Measurements from ENCODE around the gene TLNRD1.

The TLNRD1 gene

GRCh38 chr15:81029414-81030300, 28.9 kb downstream of the TLNRD1 start:
- no peak for DNase-seq (ENCODE audit: low spot score)

- DNase-seq (ENCODE audit: low spot score) = no peak
Observed at GRCh38 chr15:81030301-81030750, 29.6 kb downstream of the TLNRD1 start.

- no peak for DNase-seq (ENCODE audit: low spot score)
Observed at GRCh38 chr15:81031203-81031602, 30.5 kb downstream of the TLNRD1 start.

GRCh38 chr15:81032355-81032754, 31.6 kb downstream of the TLNRD1 start:
- no peak for DNase-seq (ENCODE audit: low spot score)

- no peak for DNase-seq (ENCODE audit: low spot score)
Observed at GRCh38 chr15:81032818-81033217, 32.1 kb downstream of the TLNRD1 start.

GRCh38 chr15:81033508-81033907, 32.8 kb downstream of the TLNRD1 start:
- DNase-seq (ENCODE audit: low spot score) = no peak

GRCh38 chr15:81037952-81038743, 37.4 kb downstream of the TLNRD1 start:
- no peak for DNase-seq (ENCODE audit: low spot score)

GRCh38 chr15:81038975-81039607, 38.4 kb downstream of the TLNRD1 start:
- DNase-seq (ENCODE audit: low spot score) = no peak

GRCh38 chr15:81040757-81041156, 40.0 kb downstream of the TLNRD1 start:
- DNase-seq (ENCODE audit: low spot score) = no peak

GRCh38 chr15:81043281-81043934, 42.7 kb downstream of the TLNRD1 start:
- DNase-seq (ENCODE audit: low spot score) = no peak

GRCh38 chr15:81043935-81044575, 43.3 kb downstream of the TLNRD1 start:
- no peak for DNase-seq (ENCODE audit: low spot score)

- DNase-seq (ENCODE audit: low spot score) = no peak
Observed at GRCh38 chr15:81046290-81046689, 45.6 kb downstream of the TLNRD1 start.

GRCh38 chr15:81047928-81048327, 47.2 kb downstream of the TLNRD1 start:
- no peak for DNase-seq (ENCODE audit: low spot score)

GRCh38 chr15:81049835-81050234, 49.1 kb downstream of the TLNRD1 start:
- no peak for DNase-seq (ENCODE audit: low spot score)

GRCh38 chr15:81050259-81050658, 49.5 kb downstream of the TLNRD1 start:
- no peak for DNase-seq (ENCODE audit: low spot score)

GRCh38 chr15:81050805-81051204, 50.1 kb downstream of the TLNRD1 start:
- DNase-seq (ENCODE audit: low spot score) = no peak

GRCh38 chr15:81052046-81052445, 51.3 kb downstream of the TLNRD1 start:
- no peak for DNase-seq (ENCODE audit: low spot score)

GRCh38 chr15:81053621-81054020, 52.9 kb downstream of the TLNRD1 start:
- DNase-seq (ENCODE audit: low spot score) = no peak

GRCh38 chr15:81054236-81054635, 53.5 kb downstream of the TLNRD1 start:
- DNase-seq (ENCODE audit: low spot score) = no peak
